ENCODE data around the gene PARK7.
"Not testable (repeated sequence)": the region's sequence is repeated elsewhere in the genome, so short reads cannot be mapped to it uniquely, and the experiment has no call there.

PARK7 gene

GRCh38 chr1:7961216-7962013, at the start of gene PARK7:
Gene PARK7, plus strand, starts transcription at chr1:7961711. Its CDS starts 1,075 bp downstream, at chr1:7962786.
- peak; percentile 100 for DNase-seq

GRCh38 chr1:7912145-7912544, 49.4 kb upstream of the PARK7 start:
- DNase-seq, result peak; percentile 9

DNA sequence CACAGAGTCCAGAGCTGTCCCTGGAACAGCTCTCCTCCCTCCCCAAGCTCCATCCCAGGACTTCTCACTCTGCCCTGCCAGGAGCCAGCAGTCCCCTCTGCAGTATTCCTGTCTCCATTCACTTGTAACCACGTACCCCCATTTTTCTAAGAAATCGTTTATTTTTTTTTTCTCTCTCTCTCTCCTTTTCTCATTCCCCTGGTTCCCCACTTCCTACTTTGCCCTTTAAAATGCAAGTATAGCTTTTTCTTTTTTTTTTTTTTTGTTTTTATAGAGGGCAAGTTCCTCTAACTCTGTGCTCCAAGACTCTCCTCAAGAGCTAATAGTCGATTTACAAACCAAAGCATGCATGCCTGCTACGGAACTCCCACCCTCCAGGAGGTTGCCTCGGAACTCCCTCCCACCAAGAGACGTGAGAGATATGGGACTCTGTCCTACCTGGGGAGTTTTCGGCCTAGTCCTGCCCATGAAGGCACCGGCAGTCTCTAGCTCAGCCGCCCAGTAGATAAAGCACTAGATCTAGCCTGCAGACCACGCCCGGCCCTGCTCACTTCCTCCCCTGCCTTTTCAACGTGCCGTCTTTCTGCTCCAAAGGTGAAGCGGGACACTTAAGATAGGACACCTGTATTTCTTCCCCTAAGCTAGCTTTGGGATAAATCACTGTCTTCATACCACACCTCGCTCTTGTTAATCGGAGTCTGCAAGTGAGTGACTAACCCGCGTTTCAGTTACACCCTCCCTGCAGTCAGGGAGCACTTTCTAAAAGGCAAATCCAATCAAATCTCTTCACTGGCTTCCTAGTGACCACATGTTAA, 48.6 kb upstream of the PARK7 start:
- DNase-seq, result no peak

DNA sequence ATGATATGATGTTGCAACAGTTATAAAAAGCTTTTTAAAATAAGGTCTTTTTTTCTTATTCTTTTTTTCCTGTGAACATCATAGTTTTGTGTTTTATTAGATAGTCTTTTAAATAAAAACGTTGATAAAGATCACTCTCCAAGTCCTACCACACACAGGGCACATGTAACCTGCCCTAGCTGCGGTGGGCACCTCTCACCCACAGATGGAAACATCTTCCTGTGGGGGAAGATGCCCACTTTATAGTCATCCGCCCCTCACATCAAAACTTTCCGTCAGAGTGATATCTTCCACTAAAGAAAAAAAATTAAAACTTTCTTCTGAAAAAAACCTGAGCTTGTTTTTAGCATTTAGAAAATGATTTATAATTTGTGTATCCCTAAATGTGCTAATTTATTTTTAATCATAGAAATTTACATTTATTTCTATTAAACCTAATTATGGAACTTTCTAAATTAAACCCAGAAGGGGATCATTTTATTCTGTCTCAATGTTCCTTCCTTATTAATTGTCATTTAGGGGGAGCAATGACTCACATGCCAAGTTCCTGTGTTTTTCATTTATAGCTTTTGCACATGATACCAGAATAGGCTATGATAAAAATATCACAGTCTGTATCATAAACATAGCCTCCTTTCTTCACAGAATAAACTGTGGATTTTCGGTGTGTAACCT, 45.5 kb upstream of the PARK7 start:
- DNase-seq, result peak; percentile 44

DNA sequence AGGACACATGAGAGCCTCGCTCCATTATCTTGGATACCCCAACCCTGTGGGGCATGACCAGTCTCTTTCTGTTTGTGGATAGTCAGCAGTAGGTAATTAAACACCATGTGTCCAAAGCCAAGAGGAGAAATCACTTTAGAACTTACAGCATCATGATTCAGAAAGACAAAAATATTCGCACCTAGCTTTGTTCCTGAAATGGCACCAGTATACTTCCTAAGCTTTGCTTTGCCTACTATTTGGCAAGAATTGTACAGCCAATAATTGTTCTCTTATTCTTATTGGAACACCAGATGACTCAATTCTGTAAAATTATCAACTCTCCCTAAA, 45.0 kb upstream of the PARK7 start:
- no peak for DNase-seq

DNA sequence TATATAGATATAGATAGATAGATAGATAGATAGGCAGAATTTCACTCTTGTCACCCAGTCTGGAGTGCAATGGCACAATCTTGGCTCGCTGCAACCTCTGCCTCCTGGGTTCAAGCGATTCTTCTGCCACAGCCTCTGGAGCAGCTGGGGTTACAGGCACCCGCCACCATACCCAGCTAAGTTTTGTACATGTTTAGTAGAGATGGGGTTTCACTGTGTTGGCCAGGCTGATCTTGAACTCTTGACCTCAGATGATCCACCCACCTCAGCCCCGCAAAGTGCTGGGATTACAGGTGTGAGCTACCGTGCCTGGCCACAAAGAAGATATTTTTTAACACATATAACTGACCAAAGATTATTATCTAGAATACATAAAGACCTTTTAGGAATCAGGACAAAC, 43.5 kb upstream of the PARK7 start:
- DNase-seq, result not testable (repeated sequence)

DNA sequence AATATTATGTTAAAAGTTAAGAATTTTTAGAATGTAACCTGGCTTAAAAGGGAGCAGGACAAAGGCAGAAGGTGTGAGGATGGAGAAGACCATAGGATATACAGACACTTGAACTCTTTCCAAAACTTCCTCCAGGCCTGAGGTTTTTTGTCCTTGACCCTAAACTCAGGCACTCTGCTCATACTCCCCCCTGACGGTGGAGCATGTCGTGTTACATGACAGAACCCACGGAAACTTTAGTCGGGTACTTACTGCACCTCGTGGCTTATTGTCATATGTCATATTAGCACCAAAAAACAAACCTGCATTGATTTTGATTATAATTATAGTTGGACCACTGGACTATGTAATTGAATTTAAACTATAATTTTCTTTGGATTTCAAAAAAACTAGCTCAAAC, 41.6 kb upstream of the PARK7 start:
- no peak for DNase-seq

- no peak for DNase-seq
Measured at GRCh38 chr1:7921796-7922195, 39.7 kb upstream of the PARK7 start.

DNA sequence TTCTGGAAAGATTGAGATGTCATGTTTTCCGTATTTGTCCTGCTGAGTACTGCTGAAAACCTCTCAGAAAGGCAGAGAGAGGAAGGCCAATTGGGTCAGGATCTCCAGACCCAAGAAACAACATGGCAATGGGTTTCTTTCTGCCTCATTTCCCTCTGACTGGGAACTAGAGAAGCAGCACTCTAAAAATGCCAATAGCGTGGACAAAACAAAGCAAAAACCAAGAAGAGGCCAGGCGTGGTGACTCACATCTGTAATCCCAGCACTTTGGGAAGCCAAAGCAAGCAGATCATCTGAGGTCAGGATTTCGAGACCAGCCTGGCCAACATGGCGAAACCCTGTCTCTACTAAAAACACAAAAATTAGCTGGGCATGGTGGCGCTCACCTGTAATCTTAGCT, 39.2 kb upstream of the PARK7 start:
- DNase-seq, result no peak

GRCh38 chr1:7927061-7927460, 34.5 kb upstream of the PARK7 start:
- DNase-seq, result not testable (repeated sequence)

DNA sequence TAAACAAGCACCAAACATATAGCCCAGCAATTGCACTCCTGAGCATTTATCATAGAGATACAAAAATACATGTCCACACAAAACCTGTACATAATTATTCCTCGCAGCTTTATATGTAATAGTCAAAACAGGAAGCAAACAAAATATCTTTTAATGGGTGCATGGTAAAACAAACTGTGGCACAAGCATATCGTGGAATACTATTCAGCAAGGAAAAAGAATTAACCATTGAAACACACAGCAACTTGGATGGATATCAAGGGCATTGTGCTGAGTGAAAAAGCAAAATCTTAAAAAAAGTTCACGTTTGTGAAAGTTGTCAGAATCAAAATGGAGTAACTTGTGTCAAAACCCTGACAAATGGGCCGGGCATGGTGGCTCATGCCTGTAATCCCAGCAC, 33.3 kb upstream of the PARK7 start:
- DNase-seq, result no peak

DNA sequence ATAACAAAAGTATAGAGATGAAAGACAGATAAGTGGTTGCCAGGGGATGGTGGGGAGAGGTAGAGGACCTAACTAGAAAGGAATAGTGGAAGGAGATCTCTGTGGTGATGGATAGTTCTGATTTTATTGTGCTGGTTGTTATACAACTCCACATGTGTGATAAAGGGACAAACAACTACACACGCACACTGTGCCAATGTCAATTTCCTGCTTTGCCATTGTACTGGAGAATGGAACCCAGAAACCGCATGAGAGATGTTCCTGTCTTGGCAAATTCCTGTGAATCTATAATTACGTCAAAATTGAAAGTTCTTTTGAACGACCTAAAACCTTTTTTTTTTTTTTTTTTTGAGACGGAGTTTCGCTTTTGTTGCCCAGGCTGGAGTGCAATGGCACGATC, 31.9 kb upstream of the PARK7 start:
- peak; percentile 44 for DNase-seq

DNA sequence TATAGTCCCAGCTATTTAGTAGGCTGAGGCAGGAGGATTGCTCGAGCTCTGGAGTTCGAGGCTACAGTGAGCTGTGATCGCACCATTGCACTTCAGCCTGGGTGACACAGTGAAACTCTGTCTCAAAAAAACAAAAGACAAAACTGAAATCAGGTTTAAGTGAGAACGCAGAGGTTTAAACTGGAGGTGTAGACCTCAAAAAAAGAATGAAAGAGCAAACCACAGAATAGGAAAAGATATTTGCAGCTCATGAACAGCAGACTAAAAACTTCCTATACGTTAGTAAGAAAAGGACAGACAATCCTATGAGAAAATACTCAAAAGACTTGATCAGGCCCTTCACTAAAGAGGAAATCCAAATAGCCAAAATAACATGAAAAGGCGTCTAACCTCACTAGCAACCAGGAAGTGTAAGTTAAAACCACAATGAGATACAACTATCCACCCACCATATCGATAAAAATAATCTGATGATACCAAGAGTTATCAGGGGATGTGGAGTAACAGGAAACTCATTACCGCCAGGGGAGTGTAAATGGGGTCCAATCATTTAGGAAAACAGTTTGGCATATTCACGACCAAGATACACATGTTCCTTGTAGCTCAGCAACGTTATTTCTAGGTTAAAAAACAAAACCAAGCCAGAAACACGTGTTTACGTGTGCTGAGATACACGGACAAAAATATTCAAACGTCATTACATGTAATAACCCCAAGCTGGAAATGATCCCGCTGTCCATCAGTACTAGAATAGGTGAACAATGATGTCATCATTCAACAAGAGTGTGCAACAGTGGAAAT, 30.7 kb upstream of the PARK7 start:
- peak; percentile 55 for DNase-seq

GRCh38 chr1:7931446-7931812, 30.1 kb upstream of the PARK7 start:
- DNase-seq, result no peak

DNA sequence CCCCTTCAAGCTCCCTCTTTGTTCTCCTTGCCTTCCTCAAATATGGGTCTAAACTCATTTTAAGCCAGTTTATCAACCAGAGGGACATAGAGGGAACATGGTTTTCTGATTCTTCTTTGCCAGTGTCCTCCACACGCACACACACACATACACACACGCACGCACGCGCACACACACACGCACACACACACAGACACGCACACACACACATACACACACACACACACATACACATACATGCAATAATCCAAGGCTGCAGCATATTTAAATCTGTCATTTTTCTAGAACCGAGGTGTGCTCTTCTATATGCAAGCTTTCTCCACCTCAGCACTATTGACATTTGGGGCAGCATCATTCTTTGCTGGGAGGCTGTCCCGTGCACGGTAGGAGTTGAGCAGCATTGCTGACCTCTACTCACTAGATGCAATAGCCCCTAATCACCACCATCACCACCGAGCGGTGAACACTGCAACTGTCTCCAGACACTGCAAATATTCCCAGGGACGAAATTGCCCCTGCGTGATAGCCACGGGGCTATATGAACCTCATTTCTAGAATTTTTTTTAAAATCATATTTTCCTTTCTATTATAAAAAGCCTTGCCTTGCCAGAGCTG, 28.9 kb upstream of the PARK7 start:
- DNase-seq, result no peak

- DNase-seq, result no peak
Measured at GRCh38 chr1:7938070-7938469, 23.4 kb upstream of the PARK7 start.

DNA sequence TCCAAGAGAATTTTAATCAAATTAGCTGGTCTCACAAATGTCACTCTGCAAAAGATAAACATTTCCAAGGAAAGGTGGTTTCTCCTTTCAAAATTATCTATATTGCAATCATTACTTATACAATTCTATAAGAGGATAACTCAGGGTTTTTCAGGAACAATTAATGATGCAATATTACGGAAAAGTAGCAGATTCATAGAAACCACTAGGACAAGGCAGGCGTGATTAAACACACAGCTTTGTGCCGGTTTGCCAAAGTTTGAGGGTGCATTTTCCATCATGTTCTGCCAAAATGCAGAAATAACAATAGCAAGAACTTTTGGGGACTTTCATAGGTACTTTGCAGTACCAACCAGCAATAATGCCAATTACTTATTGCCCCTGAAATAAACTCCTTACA, 21.5 kb upstream of the PARK7 start:
- no peak for DNase-seq

DNA sequence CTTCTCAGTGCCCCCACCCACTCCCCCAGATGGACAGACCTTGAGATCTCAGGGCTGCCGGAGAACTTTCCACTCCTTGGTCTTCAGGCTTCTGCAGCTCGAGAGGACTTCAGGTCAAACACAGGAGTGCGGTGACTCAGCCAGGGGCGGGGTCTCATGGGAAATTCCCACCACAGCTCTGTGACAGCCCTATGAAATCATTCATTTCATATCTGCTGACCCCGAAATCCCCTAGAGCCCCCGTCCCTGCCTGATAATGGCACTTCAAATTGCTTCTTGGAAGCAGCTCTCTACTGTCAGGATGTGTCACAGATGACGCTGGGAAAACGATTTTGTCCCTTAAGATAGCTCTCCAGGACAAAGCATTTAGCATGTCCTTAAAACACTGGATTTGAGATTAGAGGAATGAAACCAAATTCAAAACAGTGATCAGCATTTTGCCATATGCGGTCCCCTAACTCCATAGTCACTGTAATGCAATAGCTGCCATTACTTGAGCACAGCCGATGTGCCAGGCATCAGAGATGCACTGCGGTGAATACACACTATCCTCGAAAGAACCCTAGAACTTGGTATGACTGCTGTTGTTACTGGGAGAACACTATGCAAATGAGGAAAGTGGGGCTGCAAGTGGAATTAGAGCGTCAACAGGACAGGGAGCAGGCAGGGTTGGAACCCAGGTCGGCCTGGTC, 20.6 kb upstream of the PARK7 start, which contains the start of gene TNFRSF9:
Gene TNFRSF9, minus strand, starts transcription at position 95 of the 692 bp plus-strand sequence. CDS start 845 bp downstream, outside the sequence.
- peak; percentile 72 for DNase-seq

DNA sequence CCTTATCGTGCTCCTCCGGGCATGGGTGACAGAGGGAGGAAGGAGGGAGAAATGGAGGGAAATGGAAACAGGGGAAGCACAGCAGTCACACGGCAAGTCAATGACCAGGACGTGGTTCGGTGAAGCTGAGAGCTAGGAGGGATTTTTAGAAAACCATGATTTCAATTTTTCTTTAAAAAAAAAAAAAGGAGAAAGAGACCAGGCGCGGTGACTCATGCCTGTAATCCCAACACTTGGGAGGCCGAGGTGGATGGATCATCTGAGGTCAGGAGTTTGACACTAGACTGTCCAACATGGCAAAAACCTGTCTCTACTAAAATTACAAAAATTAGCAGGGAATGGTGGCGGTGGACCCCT, 20.1 kb upstream of the PARK7 start:
- no peak for DNase-seq

DNA sequence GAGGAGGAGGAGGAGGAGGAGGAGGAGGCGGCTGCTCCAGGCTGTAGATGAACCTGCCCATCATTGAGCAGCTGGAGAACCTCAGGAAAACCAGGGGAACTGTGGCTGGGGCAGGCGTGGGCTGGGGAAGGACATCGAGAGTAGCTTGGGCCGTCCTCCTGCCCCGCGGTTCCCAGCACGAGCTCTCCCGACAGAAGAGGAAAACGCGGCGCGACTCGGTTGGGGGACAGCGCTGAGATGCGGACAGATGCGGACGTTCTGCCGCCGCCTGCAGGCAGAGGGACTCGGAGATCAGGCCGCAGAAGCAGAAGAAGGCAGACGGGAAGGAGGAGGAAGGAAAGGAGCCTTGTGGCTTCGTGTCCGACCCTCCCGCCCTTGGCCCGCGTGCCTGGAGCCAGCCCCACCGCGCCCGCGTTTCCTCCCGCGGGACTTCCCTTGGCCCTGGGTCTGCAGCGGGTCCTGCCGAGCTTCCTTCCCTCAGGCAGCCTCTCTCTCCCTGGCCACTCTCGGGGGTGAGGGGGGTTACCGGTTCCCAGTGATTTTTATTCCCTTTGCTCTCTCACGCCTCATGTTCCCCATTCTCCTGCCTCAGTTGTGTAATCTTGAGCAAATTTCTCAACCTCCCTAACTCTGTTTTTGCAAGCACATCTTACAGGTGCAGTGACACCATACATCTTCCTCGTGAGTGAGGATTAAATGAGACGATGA, 19.1 kb upstream of the PARK7 start:
- DNase-seq, result peak; percentile 51

GRCh38 chr1:7943251-7943650, 18.3 kb upstream of the PARK7 start:
- no peak for DNase-seq
